ENCODE data around the gene NGF. TPM values are rescaled to one million over a fixed set of nuclear protein-coding genes. Genes with fewer than 3 reads are reported as not detected.
A peak's percentile ranks its signal among the peaks of the same experiment; 100 is the strongest.

Gene NGF
- polyA plus RNA-seq, 1 experiment: 6.7 TPM

- ChIA-PET POLR2A (no interaction called here), CTCF (interaction anchor here (1.4 kb wide), 1 partner anchor 302 kb away, joined by 6 read pairs; no protein-coding TSS in a partner anchor)
- no peaks in the 10 kb centered on the region for H3K9me3 ChIP-seq (ENCODE audit: control insufficient read depth, insufficient read depth, low read length)
- TF ChIP-seq CTCF (IDR thresholded peaks at IDR 0.05; ENCODE audit: low read depth, low read length): no peak
- no peaks in the 10 kb centered on the region for H3K27me3 ChIP-seq (ENCODE audit: control insufficient read depth, insufficient read depth, low read length)
- no peak overlapping the region for H3K4me3 ChIP-seq (ENCODE audit: low read depth, low read length)
- DNase-seq (ENCODE audit: low read depth, low spot score): no peak
- no peak overlapping the region for H3K27ac ChIP-seq (ENCODE audit: low read depth, low read length)
Measured at GRCh38 chr1:115293899-115294298, 44.1 kb downstream of the NGF start.

GRCh38 chr1:115293006-115293405, 45.0 kb downstream of the NGF start:
- Histone ChIP-seq H3K27ac (ENCODE audit: low read depth, low read length) (no peak overlapping the region), H3K4me3 (ENCODE audit: low read depth, low read length) (no peak overlapping the region), H3K27me3 (ENCODE audit: control insufficient read depth, insufficient read depth, low read length) (no peaks in the 10 kb centered on the region), H3K9me3 (ENCODE audit: control insufficient read depth, insufficient read depth, low read length) (no peaks in the 10 kb centered on the region)
- POLR2A ChIA-PET: no interaction called here
- no peak for DNase-seq (ENCODE audit: low read depth, low spot score)
- TF ChIP-seq CTCF (IDR thresholded peaks at IDR 0.05; ENCODE audit: low read depth, low read length): no peak
- CTCF ChIA-PET: interaction anchor here (1.4 kb wide), 1 partner anchor 303 kb away, joined by 6 read pairs; no protein-coding TSS in a partner anchor

GRCh38 chr1:115291741-115292140, 46.3 kb downstream of the NGF start:
- Histone ChIP-seq H3K4me3 (ENCODE audit: low read depth, low read length) (no peak overlapping the region), H3K9me3 (ENCODE audit: control insufficient read depth, insufficient read depth, low read length) (no peaks in the 10 kb centered on the region), H3K27ac (ENCODE audit: low read depth, low read length) (no peak overlapping the region), H3K27me3 (ENCODE audit: control insufficient read depth, insufficient read depth, low read length) (no peaks in the 10 kb centered on the region)
- ChIA-PET POLR2A (no interaction called here), CTCF (no interaction called here)
- TF ChIP-seq CTCF (IDR thresholded peaks at IDR 0.05; ENCODE audit: low read depth, low read length): no peak
- DNase-seq (ENCODE audit: low read depth, low spot score): no peak

GRCh38 chr1:115289940-115290339, 48.1 kb downstream of the NGF start:
- Histone ChIP-seq H3K27ac (ENCODE audit: low read depth, low read length) (no peak overlapping the region), H3K9me3 (ENCODE audit: control insufficient read depth, insufficient read depth, low read length) (peaks cover 2% of the 10 kb centered on the region; the same call in 1 of the 2 replicates), H3K4me3 (ENCODE audit: low read depth, low read length) (no peak overlapping the region), H3K27me3 (ENCODE audit: control insufficient read depth, insufficient read depth, low read length) (no peaks in the 10 kb centered on the region)
- ChIA-PET POLR2A (no interaction called here), CTCF (no interaction called here)
- DNase-seq (ENCODE audit: low read depth, low spot score): no peak
- TF ChIP-seq CTCF (IDR thresholded peaks at IDR 0.05; ENCODE audit: low read depth, low read length): no peak

- CTCF ChIA-PET: interaction anchor here (1.0 kb wide), 1 partner anchor 307 kb away, joined by 3 read pairs; no protein-coding TSS in a partner anchor
Measured at GRCh38 chr1:115288591-115289198, 49.4 kb downstream of the NGF start.

More at GRCh38 chr1:115288591-115289198, 49.4 kb downstream of the NGF start:
- TF ChIP-seq CTCF (IDR thresholded peaks at IDR 0.05; ENCODE audit: low read depth, low read length): no peak
- peak overlapping the region; percentile 23 for H3K27ac ChIP-seq (ENCODE audit: low read depth, low read length)
- POLR2A ChIA-PET: no interaction called here
- H3K27me3 ChIP-seq (ENCODE audit: control insufficient read depth, insufficient read depth, low read length): no peaks in the 10 kb centered on the region
- peaks cover 2% of the 10 kb centered on the region; the same call in 1 of the 2 replicates for H3K9me3 ChIP-seq (ENCODE audit: control insufficient read depth, insufficient read depth, low read length)
- no peak for DNase-seq (ENCODE audit: low read depth, low spot score)
- H3K4me3 ChIP-seq (ENCODE audit: low read depth, low read length): no peak overlapping the region

Measured in AG04450 (cell line).